HCT116 (cell line): ENCODE results near the gene SRSF7.

ENCODE experiments used
- RAD21 ChIP-seq: IDR thresholded peaks from 2 replicates; pipeline ENCODE4 v1.6.1; 2012; ENCODE audit warnings: low read depth, mild to moderate bottlenecking
- YY1 ChIP-seq: IDR thresholded peaks from 2 replicates; pipeline ENCODE4 v1.6.1; 2011; ENCODE audit warnings: low read length, low read depth, moderate library complexity, mild to moderate bottlenecking; ENCODE audit not compliant: insufficient replicate concordance; ENCODE audit errors: extremely low read depth
- ZFX ChIP-seq: fragments of 450-650 bp; IDR thresholded peaks from 2 replicates; pipeline ENCODE4 v1.6.1; 2017
- TF ChIP-seq, protein P1 (sequence below), 3 experiments: fragments of 200-600 bp in 1 of 3; sonication (generic) in 1 of 3; IDR thresholded peaks in 2 of 3; conservative IDR thresholded peaks in 1 of 3; 2 replicates each; pipeline ENCODE4 v1.5.1; 2012 to 2017; ENCODE audit warnings: low read depth in 2 of 3, low read length in 2 of 3, antibody characterized with exemption in 1 of 3, borderline replicate concordance in 1 of 3, control low read depth in 1 of 3, mild to moderate bottlenecking in 1 of 3, mixed read lengths in 1 of 3, mixed run types in 1 of 3, moderate library complexity in 1 of 3; ENCODE audit not compliant: insufficient read depth in 1 of 3

DNA sequence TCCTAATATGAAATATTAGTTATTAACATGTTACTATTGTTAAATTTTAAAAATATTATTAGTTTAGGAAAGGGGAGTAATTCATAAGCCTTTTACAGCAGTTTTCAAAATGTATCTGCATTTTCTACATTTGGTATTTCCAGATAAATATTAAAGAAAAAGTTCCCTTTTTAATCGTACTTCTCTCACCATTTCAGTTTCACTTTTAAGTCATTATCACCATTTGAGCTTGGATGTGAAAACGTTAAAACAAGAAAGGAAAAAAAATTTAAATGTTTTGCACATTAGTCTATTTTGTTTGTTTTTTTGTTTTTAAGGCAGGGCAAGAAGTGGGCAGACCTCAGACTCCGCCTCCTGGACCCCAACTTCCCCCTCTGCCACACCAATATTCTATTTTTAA lies 3.3 kb upstream of the SRSF7 start:
- TF ChIP-seq ZFX (no peak), RAD21 (no peak), YY1 (no peak)
- TF ChIP-seq, protein P1, sequence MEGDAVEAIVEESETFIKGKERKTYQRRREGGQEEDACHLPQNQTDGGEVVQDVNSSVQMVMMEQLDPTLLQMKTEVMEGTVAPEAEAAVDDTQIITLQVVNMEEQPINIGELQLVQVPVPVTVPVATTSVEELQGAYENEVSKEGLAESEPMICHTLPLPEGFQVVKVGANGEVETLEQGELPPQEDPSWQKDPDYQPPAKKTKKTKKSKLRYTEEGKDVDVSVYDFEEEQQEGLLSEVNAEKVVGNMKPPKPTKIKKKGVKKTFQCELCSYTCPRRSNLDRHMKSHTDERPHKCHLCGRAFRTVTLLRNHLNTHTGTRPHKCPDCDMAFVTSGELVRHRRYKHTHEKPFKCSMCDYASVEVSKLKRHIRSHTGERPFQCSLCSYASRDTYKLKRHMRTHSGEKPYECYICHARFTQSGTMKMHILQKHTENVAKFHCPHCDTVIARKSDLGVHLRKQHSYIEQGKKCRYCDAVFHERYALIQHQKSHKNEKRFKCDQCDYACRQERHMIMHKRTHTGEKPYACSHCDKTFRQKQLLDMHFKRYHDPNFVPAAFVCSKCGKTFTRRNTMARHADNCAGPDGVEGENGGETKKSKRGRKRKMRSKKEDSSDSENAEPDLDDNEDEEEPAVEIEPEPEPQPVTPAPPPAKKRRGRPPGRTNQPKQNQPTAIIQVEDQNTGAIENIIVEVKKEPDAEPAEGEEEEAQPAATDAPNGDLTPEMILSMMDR (IDR thresholded peaks at IDR 0.05 in 2 of 3, conservative IDR thresholded peaks at IDR 0.05 in 1 of 3; ENCODE audit: borderline replicate concordance in 1 of 3, insufficient read depth in 1 of 3, low read depth in 2 of 3, low read length in 2 of 3), result no peak
